Measurements from ENCODE around the gene MBNL1.
"Not testable (repeated sequence)": the region's sequence is repeated elsewhere in the genome, so short reads cannot be mapped to it uniquely, and the experiment has no call there.

The MBNL1 gene

GRCh38 chr3:152426393-152426792 is 157.7 kb downstream of the MBNL1 start:
- peaks cover 27% of the 10 kb centered on the region for H3K9me3 Mint-ChIP-seq
- DNase-seq: no peak
- no peak overlapping the region for H3K4me3 Mint-ChIP-seq
- H3K36me3 Mint-ChIP-seq (ENCODE audit: low read depth): peaks cover 19% of the 10 kb centered on the region
- no peaks in the 10 kb centered on the region for H3K27me3 Mint-ChIP-seq (ENCODE audit: low read depth, poor library complexity)
- TF ChIP-seq, protein P1, sequence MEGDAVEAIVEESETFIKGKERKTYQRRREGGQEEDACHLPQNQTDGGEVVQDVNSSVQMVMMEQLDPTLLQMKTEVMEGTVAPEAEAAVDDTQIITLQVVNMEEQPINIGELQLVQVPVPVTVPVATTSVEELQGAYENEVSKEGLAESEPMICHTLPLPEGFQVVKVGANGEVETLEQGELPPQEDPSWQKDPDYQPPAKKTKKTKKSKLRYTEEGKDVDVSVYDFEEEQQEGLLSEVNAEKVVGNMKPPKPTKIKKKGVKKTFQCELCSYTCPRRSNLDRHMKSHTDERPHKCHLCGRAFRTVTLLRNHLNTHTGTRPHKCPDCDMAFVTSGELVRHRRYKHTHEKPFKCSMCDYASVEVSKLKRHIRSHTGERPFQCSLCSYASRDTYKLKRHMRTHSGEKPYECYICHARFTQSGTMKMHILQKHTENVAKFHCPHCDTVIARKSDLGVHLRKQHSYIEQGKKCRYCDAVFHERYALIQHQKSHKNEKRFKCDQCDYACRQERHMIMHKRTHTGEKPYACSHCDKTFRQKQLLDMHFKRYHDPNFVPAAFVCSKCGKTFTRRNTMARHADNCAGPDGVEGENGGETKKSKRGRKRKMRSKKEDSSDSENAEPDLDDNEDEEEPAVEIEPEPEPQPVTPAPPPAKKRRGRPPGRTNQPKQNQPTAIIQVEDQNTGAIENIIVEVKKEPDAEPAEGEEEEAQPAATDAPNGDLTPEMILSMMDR (IDR thresholded peaks at IDR 0.05): no peak
- no peaks in the 10 kb centered on the region for H3K4me1 Mint-ChIP-seq
- H3K27ac Mint-ChIP-seq: no peak overlapping the region

DNA sequence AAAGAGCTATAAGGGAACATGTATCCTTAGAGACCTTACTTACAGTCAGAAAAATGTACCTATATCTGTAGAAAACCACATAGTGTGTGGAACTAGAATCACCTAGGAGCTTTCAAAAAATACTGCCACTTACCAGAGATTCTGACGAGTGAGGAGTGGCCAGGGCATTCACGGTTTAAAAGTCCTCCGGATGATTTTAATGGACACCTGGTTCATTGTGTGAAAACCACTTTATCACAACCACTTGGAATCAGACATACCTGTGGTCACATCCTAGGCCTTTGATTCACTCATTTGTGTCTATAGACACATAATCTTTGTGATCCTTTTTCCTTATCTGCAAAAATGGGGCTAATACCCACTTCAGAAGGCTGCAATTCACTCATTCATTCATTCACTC is 159.8 kb downstream of the MBNL1 start:
- TF ChIP-seq, protein P1 (IDR thresholded peaks at IDR 0.05): no peak
- H3K36me3 Mint-ChIP-seq (ENCODE audit: low read depth): peaks cover 5% of the 10 kb centered on the region
- DNase-seq: no peak
- H3K9me3 Mint-ChIP-seq: peaks cover 14% of the 10 kb centered on the region
- no peak overlapping the region for H3K27ac Mint-ChIP-seq
- H3K27me3 Mint-ChIP-seq (ENCODE audit: low read depth, poor library complexity): no peaks in the 10 kb centered on the region
- H3K4me3 Mint-ChIP-seq: no peak overlapping the region
- no peaks in the 10 kb centered on the region for H3K4me1 Mint-ChIP-seq

DNA sequence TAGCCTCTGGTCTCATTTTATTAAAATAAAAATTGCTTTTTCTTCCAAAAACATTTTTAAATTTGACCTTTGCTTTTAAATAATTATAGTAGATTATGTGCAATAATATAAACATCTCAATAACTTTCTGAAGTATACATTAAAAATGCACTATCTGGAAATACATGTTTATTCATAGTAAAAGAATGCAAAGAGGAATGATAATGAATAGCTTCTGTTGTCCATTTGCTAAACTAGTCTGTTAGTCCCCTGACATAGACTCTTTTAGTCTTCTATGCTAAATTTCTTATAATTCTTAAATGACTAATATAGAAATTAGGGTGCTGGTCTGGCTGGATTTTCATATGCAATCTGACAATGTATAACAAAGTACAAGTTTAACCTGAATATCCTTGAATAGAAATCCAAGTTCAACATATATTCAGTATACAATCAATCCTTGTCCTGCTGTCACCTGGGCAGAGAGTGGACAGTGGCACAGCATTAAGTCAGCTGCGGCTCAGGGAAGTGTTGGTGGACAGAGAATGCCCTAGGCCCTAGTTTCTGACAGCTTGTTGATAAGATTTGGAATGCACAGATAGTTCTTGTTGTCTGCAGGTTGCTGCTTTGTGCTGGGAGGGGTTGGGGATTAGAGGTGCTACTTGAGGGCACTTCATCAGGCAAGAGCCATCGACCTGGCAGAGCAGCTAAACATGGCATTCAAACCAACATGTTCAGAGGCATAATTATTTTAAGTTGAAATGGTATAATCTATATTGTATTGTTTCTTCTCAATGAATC is 161.7 kb downstream of the MBNL1 start:
- peaks cover 20% of the 10 kb centered on the region for H3K9me3 Mint-ChIP-seq
- H3K4me3 Mint-ChIP-seq: no peak overlapping the region
- H3K27ac Mint-ChIP-seq: no peak overlapping the region
- DNase-seq: no peak
- H3K27me3 Mint-ChIP-seq (ENCODE audit: low read depth, poor library complexity): no peaks in the 10 kb centered on the region
- no peaks in the 10 kb centered on the region for H3K4me1 Mint-ChIP-seq
- H3K36me3 Mint-ChIP-seq (ENCODE audit: low read depth): peaks cover 23% of the 10 kb centered on the region
- TF ChIP-seq, protein P1 (IDR thresholded peaks at IDR 0.05): no peak

GRCh38 chr3:152434142-152434541 is 165.4 kb downstream of the MBNL1 start:
- Mint-ChIP-seq H3K27me3 (ENCODE audit: low read depth, poor library complexity) (no peaks in the 10 kb centered on the region), H3K36me3 (ENCODE audit: low read depth) (peaks cover 29% of the 10 kb centered on the region), H3K4me3 (no peak overlapping the region)

GRCh38 chr3:152435210-152435609 is 166.5 kb downstream of the MBNL1 start:
- peaks cover 24% of the 10 kb centered on the region for H3K9me3 Mint-ChIP-seq
- not testable (repeated sequence) for H3K27me3 Mint-ChIP-seq (ENCODE audit: low read depth, poor library complexity); H3K4me3 Mint-ChIP-seq; DNase-seq; H3K4me1 Mint-ChIP-seq; H3K27ac Mint-ChIP-seq
- H3K36me3 Mint-ChIP-seq (ENCODE audit: low read depth): peaks cover 29% of the 10 kb centered on the region

More at GRCh38 chr3:152434142-152434541, 165.4 kb downstream of the MBNL1 start:
- Mint-ChIP-seq H3K4me1 (no peaks in the 10 kb centered on the region), H3K9me3 (peaks cover 24% of the 10 kb centered on the region), H3K27ac (no peak overlapping the region)
- TF ChIP-seq, protein P1 (IDR thresholded peaks at IDR 0.05): no peak
- no peak for DNase-seq

DNA sequence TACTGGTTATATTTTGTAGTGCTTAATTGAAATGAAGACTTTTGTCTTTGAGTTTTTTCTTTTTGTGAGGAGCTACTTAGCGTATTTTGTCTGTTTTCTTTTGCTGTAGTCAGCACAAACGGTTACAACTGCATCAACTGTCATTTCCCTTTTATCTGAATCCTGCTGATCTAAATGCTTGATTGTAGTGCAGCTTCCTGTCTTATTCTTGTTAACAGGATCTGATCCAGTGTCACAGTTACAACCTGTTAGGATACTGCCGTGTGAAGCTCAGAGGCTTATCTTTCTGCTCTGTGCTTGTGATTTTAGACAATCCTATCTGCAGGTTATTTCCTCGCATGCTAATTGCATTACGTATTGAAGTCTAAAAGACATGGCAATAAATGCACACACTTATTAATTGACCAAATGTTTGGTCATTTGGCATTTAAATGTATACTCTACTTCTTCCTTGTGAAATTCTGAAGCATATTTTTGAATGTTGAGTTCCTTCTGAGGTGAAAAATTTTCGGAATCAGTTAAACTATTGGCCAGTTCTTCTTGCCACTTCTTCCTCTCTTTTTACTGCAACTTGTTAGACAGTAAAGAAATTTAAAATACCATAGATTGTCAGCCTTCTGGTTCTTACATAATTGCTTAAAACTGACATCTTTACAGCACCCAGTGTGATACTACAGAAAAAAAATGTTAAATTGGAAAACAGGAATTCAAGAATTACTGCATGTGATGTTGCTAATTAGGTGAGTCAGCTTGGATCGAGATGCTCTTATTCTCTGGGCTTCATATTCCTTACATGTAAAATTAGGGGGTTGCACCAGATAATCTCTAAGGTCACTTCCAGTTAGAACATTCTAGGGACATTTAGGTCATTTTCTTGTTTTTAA is 168.2 kb downstream of the MBNL1 start:
- Mint-ChIP-seq H3K9me3 (peaks cover 24% of the 10 kb centered on the region), H3K27ac (no peak overlapping the region), H3K27me3 (ENCODE audit: low read depth, poor library complexity) (no peaks in the 10 kb centered on the region), H3K36me3 (ENCODE audit: low read depth) (peaks cover 29% of the 10 kb centered on the region), H3K4me3 (no peak overlapping the region), H3K4me1 (no peaks in the 10 kb centered on the region)
- TF ChIP-seq, protein P1 (IDR thresholded peaks at IDR 0.05): no peak
- DNase-seq: no peak

Data from nephron progenitor cell (in vitro differentiated cells).